Activated CD8-positive, alpha-beta memory T cell treated with anti-CD3 and anti-CD28 coated beads, Interleukin-2, amount 50 U/mL, for 48 hours (primary cell): ENCODE data around the gene AKAP8.

ENCODE experiments used
- DNase-seq: peaks from one replicate; pipeline ENCODE4 v3.0.0-alpha.2; 2020

Gene AKAP8

DNA sequence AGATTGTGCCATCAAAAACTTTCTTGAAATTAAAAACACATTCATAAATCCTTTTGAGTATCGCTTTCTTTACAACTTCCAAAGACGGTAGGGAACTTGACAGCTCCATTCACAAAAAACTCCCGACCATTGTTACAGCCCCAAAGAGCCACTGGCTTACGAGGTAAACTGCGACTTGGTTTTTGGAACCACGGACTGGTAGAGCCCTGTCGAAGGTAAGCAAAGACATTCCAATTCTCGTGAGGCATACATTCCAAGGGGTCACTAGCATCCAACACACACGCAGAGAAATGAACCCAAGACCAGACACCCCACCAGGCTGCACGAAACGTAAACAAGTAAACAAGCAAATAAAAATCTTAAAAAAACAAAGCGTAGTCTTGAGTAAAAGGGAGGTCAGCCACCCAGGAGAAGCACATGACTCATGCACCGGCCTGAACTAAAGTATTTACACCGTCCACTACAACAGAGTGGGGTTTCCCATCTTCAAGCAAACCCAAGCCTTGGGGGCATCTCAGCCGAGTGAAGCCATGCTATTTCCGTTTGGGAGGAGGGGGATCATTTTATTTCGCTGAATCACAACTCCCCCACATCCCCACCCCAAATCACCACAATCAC, 48.7 kb downstream of the AKAP8 start:
- DNase-seq: no peak

DNA sequence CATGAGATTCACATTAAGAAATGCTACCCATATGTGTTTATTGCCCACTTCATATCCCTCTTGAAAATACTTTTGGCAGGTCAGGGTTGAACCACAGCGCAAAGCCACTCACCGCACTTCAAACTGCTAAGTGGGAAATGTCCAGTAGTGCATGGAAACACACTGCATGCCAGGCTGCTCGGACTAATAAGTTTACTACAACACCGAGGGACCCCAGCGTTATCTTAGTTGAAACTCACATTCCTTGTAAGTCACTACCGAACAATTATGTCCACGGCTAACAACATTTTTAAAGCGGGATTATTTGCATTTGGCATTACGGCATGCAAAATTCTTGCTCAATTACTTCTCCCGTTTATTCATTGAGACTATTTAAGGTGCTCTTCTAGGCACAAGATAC, 51.3 kb downstream of the AKAP8 start:
- DNase-seq: no peak

DNA sequence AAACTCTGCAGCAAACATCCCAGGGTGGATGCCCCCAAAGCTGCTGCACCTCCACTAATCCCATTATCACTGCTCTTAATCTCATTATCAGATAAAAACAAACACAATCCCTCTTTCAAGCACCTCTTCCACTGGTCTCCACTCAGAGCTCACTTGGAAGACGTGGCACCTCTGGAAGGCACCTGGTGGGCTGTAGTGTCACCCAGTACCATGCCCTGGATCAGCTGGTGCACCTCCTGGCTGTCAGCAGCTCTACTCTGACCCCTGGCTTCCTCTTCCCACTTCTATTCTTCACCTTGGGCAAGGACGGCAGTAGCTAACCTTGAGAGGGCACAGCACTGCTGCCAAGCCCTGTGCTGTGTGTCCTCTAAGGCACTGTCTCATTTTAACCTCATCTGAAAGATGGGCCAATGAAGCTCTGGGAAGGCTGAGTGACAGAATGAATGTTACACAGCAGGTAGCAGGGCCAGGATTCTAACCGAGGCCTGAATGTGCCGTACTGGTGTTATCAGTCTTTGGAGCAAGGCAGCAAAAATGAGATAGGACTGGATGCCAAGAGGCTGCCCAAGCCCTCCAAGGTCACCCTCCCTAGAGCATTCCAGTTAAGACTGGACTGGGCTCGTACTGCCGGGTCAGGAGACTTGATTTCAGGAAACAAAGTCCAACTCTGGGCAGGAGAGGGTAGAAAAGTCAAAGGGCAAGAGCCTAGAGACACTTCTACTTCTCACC, 54.6 kb downstream of the AKAP8 start:
- DNase-seq: no peak

DNA sequence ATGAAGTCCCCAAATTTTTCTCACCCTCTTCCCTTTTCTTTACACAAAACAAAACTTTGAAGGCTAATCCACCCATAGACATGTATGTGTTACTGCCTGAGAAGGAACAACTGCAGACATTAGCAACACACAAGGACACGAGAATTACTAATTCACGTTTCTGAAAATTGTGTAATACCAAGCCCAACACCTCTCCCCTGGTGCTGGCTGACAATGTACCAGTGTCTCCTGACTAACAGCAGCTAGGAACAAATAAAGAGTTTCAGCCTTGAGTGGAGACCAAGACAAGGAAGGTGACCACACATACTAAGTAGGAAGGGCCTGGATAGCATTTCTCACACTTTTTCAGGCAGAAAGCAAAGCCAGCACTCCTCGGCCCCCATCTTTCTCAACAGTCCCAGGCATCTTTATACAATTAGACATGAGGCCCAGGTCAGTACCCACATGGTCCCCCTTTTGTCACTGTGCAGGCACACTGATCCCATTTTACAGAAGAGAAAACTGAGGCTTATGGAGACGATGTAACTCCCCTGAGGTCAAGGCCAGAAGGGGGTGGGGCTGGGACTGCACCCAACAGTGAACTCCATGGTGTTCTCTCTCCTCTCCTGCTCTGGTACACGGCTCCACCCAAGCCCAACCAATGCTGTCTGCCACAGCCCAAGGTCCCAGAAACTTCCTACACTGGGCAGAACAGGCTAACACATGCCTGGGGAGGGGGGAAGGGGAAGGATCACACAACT, 55.9 kb downstream of the AKAP8 start:
- DNase-seq: no peak

DNA sequence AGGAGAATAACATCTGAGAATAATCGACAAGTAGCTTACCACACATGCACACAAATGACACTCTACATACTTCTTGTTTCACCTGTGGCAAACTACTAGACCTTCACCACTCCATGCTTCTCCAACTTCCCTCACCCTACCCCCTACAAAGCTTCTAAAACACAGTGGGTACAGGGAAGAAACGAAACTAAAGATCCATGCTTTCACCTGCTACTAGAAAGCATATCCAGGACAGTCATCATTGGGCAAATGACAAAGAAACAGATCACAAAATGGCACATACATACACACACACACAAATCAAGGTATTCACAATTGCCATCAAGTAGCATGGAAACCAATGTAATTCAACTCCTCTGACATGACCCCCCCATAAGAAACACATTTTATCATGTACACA, 57.8 kb downstream of the AKAP8 start:
- DNase-seq: no peak

DNA sequence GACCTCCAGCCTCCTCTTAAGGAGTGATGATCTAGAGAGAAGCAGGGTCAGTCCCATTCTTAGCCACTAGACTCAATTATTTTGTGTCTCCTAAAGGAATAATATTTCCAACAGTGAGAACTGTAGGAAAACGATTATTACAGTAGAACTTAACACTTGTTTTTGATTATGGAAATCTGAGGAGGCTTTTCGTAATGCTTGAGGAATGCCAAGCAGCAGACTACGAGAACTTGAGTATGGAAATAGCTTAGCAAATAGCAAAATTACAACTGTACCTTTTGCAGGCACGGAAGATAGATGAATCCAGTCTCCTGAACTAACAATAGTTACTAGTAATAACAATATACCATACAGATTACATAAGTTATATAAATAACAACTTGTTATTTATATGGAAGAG, 59.5 kb downstream of the AKAP8 start:
- DNase-seq: no peak

DNA sequence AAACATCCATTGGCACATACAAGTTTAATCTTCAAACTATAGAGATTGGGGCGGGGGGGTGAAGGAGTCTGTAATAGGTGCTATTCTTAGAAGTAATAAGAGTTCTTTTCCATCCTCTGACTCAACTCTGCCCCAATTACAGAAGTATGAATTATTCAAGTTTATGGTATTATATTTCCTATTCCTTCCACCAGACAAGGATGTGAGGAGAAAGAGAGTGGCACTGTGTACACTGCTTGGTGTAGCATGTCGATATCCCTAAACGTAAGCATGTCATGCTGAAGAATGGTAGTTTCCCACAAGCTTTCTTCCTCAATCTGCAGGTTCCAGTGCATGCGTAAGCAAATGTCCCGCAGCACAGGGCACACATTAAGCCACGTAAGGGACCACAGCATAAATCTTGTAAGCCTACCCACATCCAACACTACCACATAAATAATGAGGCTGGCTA, 61.3 kb downstream of the AKAP8 start:
- DNase-seq: no peak

DNA sequence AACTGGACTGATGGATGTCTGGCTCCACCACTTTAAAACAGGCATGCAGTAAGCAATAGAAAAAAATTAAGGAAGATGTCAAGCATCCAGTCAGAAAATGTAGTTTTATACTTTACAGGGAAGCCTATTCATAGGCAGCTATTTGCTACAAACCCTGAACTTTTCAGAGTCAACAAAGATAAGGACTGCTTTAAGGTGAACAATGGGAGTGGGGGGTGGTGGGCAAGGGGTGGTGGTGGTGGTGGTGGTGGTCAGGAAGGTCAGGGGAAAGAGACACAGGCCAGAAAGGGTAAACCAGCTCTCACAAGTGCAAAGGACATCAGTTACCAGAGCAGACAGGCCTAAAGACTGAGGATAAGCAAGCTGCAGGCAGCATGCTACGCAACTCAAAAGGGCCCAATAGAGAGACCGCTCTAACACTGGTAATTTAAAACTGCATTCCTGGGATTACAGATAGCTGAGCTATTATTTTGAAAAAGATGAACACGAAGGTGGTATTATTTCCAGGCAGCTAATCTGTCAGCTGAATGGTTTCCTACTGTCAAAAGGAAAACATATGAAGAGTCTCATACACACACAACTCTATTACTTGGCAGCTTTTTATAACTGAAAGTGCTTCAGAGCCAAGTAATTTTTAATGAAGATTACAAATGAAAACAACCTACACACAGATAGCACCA, 62.1 kb downstream of the AKAP8 start:
- DNase-seq: no peak

DNA sequence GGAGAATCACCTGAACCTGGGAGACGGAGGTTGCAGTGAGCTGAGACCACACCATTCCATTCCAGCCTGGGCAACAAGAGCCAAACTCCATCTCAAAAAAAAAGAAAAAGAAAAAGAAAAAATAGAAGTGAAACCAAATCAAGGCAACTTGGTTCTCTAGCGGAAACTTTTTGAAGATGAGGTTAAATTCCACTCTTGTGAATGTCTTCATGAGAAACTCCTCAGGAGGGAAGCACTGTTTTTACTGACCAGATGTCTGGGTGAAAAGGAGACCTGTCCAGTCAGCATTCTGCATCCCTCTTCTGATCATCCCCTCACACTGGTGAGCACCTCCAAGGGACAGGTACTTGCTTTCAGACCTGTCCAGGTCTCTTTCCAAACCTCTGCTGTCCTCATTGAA, 63.1 kb downstream of the AKAP8 start:
- DNase-seq: no peak

DNA sequence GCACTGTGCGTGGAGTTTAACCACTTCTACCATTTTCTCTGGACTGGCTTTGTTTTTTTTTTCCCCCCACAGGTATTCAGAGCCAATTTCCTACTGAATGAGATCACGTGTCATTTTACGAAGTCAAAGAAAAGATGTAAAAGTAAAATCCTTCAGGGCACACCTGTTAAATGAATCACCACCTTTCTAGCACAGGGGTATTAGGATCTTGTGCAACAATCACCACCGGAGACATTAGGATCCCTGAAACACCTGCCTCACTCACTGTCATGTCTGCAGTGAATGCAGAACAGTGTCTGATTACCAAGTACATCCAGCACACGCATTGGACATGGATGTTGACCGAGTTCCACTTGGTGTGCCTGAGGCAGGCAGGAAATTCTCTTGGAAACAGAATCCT, 64.5 kb downstream of the AKAP8 start:
- no peak for DNase-seq

DNA sequence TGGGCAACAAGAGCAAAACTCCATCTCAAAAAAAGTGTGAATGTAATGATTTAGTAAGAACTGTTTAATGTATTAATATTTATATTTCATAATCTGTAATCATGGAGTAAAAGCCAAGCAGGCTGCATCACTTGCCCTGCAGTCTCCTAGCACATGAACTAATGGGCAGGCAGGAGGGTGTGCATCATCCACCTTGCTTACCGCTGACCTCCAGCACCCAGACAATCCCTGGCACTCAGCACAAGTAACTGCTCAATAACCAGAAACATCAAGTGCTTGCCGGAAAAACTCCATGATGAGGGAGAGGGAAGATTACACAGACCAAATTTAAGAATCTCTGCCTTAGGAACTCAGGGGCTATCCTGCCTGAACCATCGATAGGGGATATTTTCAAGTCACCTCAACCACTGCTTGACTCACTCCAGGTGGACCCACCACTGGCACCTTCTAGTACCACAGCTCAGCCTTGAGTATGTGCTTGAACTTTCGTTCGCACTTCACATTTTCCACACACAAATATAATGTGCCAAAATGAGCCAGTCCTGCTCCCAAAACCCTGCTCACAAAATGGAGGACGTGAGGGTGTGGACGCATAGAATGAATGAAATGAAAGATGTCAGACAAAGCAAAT, 65.8 kb downstream of the AKAP8 start:
- no peak for DNase-seq

DNA sequence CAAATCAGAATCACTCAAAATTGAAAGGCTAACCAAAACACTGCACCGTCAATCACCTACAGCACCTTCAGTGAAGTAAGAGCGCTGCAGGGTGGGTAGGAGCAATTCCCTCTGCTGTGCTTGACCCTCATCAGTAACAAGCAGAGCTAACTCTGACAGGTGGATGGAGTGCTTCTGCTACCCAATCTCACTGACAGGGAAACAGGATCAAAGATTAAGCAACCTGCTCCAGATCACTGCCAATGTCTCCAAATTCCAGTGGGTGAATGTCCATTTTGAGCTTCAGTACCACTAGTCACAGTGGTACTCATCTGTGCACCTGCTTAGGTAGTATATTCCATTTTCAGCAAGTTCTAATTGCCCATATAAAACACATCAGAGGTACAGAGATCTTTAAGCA, 72.4 kb downstream of the AKAP8 start:
- no peak for DNase-seq

DNA sequence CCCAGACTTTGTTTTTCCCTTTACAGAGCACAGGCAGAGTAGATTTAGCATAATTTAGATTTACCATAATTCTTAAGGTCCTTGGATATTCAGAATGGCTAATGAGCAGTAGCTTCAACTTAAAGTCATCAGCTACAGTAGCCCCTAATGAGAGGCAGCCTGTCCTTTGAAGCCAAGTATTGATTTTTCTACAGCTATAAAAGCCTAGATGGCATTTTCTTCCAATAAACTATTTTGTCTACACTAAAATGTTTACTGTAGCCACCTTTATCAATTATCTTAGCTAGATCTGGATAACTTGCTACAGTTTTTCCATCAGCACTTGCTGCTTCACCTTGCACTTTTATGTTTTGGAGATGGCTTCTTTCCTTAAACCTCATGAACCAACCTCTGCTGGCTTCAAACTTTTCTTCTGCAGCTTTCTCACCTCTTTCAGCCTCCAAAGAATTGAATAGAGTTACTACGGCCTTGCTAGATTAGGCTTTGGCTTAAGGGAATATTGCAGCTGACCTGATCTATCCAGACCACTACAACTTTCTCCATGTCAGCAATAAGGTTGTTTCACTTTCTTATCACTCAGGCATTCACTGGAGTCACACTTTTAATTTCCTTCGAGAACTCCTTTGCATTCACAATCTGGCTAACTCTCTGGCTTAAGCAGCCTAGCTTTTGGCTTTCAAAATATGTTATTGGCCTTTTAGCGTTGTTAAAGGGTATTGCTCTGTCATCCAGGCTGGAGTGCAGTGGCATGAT, 73.8 kb downstream of the AKAP8 start:
- no peak for DNase-seq

DNA sequence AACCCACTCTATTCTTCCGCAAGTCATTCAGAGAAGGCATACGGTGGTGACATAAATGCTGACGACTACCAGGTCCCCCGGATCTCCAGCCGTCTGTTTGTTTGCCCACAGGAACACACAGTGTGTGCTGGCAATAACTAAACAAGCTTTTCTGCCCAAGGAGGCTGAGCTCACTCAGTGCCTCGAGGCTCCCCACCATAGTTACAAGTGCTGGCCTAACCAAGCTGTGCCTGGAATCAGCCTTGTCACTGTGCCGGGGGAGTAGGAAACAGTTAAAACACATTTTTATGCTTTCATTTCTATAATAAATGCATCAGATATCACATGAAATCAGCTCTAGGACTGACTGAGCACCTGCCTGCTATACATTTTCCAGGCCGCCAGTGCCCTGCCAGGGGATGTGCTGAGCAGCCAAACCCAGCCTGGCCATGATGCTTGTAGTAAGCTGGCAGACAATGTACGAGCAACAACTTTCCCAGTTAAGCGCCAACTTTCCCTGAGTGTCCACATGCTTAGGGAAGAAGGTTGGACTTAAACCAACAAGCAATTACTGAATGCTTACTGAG, 75.4 kb downstream of the AKAP8 start:
- no peak for DNase-seq
